Right lobe of liver (tissue), 6 donors: Measurements from ENCODE around the gene MPPED1. TPM values are rescaled to one million over a fixed set of nuclear protein-coding genes. Genes with fewer than 3 reads are reported as not detected.
A peak's percentile ranks its signal among the peaks of the same experiment; 100 is the strongest.

Experiments
- ATAC-seq, 4 donors: fragments of 200-7000 bp; cut with Tn5 transposase; one replicate each; pipeline ENCODE4 v1.9.1; 2020; ENCODE audit warnings: mild to moderate bottlenecking in 4 of 4, moderate library complexity in 4 of 4
- DNase-seq, 3 donors: peaks; one replicate each; pipeline ENCODE4 v3.0.0-alpha.2; 2020
- H3K27ac ChIP-seq, 3 donors: fragments of 200-600 bp; one replicate each; pipeline ENCODE4 v1.8.0; 2022
- H3K27me3 ChIP-seq, 2 donors: fragments of 200-600 bp; one replicate each; pipeline ENCODE4 v1.8.0; 2022
- H3K36me3 ChIP-seq, 4 donors: fragments of 200-600 bp; sonication (generic) in 1 of 4; one replicate each; pipeline versions ENCODE4 v1.5.1 to v1.8.0; 2017 to 2022; ENCODE audit warnings: control low read depth in 1 of 4
- H3K4me1 ChIP-seq, 4 donors: fragments of 200-600 bp; sonication (generic) in 1 of 4; one replicate each; pipeline versions ENCODE4 v1.5.1 to v1.8.0; 2017 to 2022; ENCODE audit warnings: control low read depth in 1 of 4
- H3K4me3 ChIP-seq, 3 donors: fragments of 200-600 bp; one replicate each; pipeline ENCODE4 v1.8.0; 2022
- H3K9me3 ChIP-seq, 4 donors: fragments of 200-600 bp; sonication (generic) in 1 of 4; one replicate each; pipeline versions ENCODE4 v1.5.1 to v1.8.0; 2017 to 2022; ENCODE audit warnings: control low read depth in 1 of 4
- POLR2A ChIP-seq: fragments of 450-650 bp; IDR thresholded peaks from one replicate; pipeline ENCODE4 v1.6.1; 2017; ENCODE audit warnings: antibody characterized with exemption, mild to moderate bottlenecking
- WGBS: methylation state at CpG from one replicate; pipeline ENCODE4 v1.1.6; 2018; ENCODE audit warnings: low coverage, low lambda C conversion rate; ENCODE audit not compliant: insufficient coverage; ENCODE audit errors: missing lambda C conversion rate; 5-methylcytosine and 5-hydroxymethylcytosine counted together
- intact Hi-C, 2 donors: fragments of 100-400 bp; cut with DNase I; formaldehyde crosslinking; loops; one replicate each; pipeline versions ENCODE4 v1.11.2 to v1.14.1; 2022
- total RNA-seq, 6 experiments: library from RNA; depleted of rRNA in 2 of 6; stranded (reverse); fragments of >200 nt in 2 of 6; fragmentation: NEBNext Ultra II Directional in 3 of 6; extraction: Animal tissue kit (Norgen Biotek cat#: 25700) in 3 of 6; gene quantifications; one replicate each; pipeline versions ENCODE4 v1.1.0 to v1.2.4, GENCODE V29; 2016 to 2023
- TF ChIP-seq, protein P1 (sequence below), 4 donors: fragments of 200-600 bp in 3 of 4; fragments of 450-650 bp in 1 of 4; IDR thresholded peaks; one replicate each; pipeline versions ENCODE4 v1.5.1 to v1.8.0; 2016 to 2022; ENCODE audit warnings: antibody characterized with exemption in 4 of 4, mild to moderate bottlenecking in 2 of 4
- donor health status: DM: no; HTN: yes; CAD: no.
- donor health status: DM: no; HTN: no; CAD: no.
- donor health status: DM: no; HTN: no; CAD: no.
- donor health status: DM: no; HTN: yes; CAD: no.
- donor health status: DM: no; HTN: yes; CAD: no.

The MPPED1 gene
- total RNA-seq, 6 experiments from 2014 or later, result 2.4 to 13.8 (median 11.3) TPM

DNA sequence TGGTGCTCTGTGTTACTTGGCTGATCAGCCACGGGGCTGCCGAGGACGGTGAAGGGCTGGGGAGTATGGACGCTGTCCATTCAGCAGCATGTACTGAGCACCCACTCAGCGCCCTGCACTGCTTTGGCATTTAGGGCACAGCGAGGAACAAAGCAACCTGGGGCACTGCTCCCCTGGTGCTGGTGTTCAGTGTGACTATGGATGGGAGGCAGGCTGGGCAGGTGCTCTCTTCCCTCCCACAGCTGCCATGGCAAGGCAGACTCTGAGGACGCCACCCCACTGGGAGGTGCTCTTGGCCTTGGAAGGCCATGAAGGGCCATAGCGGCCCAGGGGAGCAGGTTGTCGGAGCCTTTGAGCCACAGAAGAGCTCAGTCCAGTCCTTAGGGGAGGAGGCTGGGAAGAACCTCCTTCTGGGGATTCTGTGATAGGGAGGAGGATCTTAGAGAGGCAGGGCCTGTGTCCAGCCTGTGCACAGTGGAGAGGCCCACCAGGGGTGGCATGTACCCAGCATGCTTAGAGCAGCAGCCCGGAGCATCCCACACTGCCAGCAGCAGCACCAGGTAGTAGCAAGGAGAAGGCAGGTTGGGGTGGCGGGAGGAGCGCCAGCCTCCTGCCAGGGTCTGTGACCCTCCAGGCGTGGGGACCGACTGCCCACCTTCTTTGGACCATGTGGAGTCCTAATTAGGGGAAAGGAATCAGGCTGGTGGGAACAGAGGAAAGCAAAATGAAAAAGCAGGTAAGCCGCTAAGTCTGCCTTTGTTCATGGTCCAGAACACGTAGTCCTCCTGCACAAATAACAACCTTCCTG is 141.8 kb downstream of the MPPED1 start:
- intact Hi-C loops, result no loop called here
- Histone ChIP-seq H3K9me3 (peaks cover 0 to 5% (median 0%) of the 10 kb centered on the region in 4 donors), H3K4me3 (no peak overlapping the region), H3K36me3 (no peaks in the 10 kb centered on the region), H3K4me1 (no peaks in the 10 kb centered on the region), H3K27ac (no peak overlapping the region), H3K27me3 (no peaks in the 10 kb centered on the region)
- no peak for DNase-seq
- TF ChIP-seq POLR2A, result no peak
- TF ChIP-seq, protein P1, sequence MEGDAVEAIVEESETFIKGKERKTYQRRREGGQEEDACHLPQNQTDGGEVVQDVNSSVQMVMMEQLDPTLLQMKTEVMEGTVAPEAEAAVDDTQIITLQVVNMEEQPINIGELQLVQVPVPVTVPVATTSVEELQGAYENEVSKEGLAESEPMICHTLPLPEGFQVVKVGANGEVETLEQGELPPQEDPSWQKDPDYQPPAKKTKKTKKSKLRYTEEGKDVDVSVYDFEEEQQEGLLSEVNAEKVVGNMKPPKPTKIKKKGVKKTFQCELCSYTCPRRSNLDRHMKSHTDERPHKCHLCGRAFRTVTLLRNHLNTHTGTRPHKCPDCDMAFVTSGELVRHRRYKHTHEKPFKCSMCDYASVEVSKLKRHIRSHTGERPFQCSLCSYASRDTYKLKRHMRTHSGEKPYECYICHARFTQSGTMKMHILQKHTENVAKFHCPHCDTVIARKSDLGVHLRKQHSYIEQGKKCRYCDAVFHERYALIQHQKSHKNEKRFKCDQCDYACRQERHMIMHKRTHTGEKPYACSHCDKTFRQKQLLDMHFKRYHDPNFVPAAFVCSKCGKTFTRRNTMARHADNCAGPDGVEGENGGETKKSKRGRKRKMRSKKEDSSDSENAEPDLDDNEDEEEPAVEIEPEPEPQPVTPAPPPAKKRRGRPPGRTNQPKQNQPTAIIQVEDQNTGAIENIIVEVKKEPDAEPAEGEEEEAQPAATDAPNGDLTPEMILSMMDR (IDR thresholded peaks at IDR 0.05), result no peak
- peak in 1 of 4 donors; percentile 20 for ATAC-seq
- WGBS, result 85% methylated on average over 7 of the region's 16 CpGs

DNA sequence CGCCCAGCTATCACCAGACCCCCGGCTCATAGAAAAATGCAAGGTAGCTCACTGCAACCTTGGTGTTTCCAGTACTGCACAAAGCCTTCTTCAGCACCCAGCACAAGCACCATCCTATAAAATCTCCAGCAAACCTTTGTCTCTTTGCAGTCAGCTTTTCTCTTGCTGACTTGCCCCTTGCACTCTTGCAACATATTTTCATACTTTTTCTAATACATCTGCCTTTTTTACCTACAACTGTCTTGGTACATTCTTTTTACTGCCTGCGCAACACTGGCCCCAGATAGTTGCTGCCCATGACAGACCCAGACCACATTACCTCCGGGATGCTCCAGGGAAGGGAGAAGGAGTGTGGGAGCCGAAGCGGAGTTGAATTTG is 142.4 kb downstream of the MPPED1 start:
- no peaks in the 10 kb centered on the region for H3K36me3 ChIP-seq
- 71% methylated on average over 6 of the region's 6 CpGs for WGBS
- H3K4me1 ChIP-seq, result no peaks in the 10 kb centered on the region
- H3K27ac ChIP-seq, result no peak overlapping the region
- no peak for ATAC-seq
- H3K27me3 ChIP-seq, result no peaks in the 10 kb centered on the region
- H3K4me3 ChIP-seq, result no peak overlapping the region
- TF ChIP-seq POLR2A, result no peak
- TF ChIP-seq, protein P1 (IDR thresholded peaks at IDR 0.05), result no peak
- intact Hi-C loops, result no loop called here
- no peak for DNase-seq
- peaks cover 0 to 6% (median 0%) of the 10 kb centered on the region in 4 donors for H3K9me3 ChIP-seq

DNA sequence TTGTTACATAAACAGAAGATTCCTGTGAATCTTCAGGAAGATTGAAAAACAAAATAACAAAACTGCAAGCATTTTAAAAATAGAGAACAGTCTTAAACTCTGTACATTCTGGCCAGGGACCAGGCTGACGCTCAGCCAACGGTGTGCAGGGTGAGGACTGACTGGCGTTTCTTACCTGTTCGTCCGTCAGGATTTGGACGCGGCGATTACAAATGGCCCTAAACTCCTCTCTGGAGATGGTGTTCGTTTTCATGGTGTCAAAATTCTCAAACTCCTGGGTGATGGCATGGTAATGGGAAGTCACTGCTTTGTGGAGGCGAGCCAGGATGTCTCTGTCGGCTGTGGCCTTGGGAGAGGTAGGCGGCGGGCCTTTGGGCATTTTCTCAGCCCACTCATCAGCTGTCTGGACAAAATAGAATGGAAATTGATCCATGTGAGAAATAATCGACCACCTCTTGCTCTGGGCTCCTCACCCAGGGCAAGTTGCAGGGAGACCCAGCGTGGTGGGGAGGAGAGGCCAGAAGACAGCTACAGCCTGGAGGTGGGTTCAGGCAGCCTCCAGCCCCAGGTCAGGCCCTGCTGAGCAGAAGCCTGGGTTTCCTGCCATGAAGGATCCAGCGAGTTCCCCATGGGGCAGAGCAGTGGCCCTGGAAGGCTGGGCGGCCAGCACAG is 143.0 kb downstream of the MPPED1 start:
- Histone ChIP-seq H3K4me3 (no peak overlapping the region), H3K27me3 (no peaks in the 10 kb centered on the region), H3K27ac (no peak overlapping the region), H3K9me3 (peaks cover 0 to 6% (median 0%) of the 10 kb centered on the region in 4 donors), H3K36me3 (no peaks in the 10 kb centered on the region), H3K4me1 (no peaks in the 10 kb centered on the region)
- no peak for TF ChIP-seq POLR2A
- TF ChIP-seq, protein P1 (IDR thresholded peaks at IDR 0.05), result no peak
- 91% methylated on average over 10 of the region's 17 CpGs for WGBS
- DNase-seq (no peak), ATAC-seq (no peak)
- intact Hi-C loops, result no loop called here

DNA sequence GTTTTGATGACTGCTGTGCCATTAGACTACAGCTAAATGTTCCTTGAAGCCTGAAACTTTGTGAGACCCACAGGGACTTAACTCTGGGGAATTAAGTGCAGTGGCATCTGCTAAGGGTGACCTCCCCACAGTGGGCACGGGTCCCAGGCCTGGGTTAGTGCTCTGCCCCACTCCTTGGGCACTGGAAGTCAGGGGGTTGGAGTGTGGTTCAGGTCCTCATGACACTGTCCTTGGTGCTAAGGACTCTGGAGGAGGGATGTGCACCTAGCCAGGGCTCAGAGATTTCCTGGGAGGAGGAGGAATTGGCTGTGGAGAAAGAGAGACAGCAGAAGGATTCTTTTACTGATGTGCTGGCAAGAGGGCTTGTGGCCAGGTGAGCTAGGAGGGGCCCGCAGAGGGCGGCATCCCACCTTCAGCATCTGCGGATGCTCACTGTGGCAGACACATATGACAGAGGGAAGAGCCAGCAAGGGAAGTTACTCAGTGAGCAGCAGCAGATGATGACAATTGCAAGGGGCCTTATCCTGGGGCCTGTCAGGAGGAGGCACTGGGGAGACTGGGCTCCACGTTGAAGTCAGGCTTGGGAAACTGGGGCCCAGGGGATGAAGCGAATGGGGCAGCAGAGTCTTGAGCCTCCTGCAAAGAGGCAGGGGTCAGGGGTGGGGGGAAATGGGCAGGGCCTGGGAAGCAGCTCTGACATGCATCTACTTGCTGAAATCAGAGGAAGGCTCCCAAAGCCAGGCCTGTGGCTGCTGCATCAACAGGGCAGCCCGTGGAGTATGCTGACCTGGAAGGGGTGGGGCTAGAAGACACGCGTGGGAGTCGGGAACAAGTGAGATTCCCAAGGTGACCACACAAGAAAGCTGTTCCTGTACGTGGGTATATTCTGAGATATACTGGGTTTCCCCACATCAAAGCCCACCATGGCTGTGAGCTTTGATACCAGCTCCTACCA is 144.0 kb downstream of the MPPED1 start:
- 37% methylated on average over 5 of the region's 11 CpGs for WGBS
- Histone ChIP-seq H3K27ac (no peak overlapping the region), H3K27me3 (no peaks in the 10 kb centered on the region), H3K4me1 (no peaks in the 10 kb centered on the region), H3K4me3 (no peak overlapping the region), H3K9me3 (peaks cover 0 to 6% (median 0%) of the 10 kb centered on the region in 4 donors), H3K36me3 (no peaks in the 10 kb centered on the region)
- ATAC-seq (no peak), DNase-seq (no peak)
- intact Hi-C loops, result no loop called here
- no peak for TF ChIP-seq POLR2A
- TF ChIP-seq, protein P1 (IDR thresholded peaks at IDR 0.05), result no peak
